GM12872 (cell line): Measurements from ENCODE around the gene PLCG2.

Experiments used
- CTCF ChIP-seq: IDR thresholded peaks from 3 replicates; pipeline ENCODE4 v1.5.1; 2011; ENCODE audit warnings: low read depth, mild to moderate bottlenecking, low read length, moderate library complexity; ENCODE audit not compliant: insufficient read depth

PLCG2 gene

GRCh38 chr16:81778861-81779535 lies at the start of gene PLCG2:
TSS of gene PLCG2 (plus strand) at chr16:81779291. CDS start at chr16:81785990, 6,699 bp downstream.
- TF ChIP-seq CTCF: no peak

GRCh38 chr16:81729451-81729850 lies 49.6 kb upstream of the PLCG2 start:
- TF ChIP-seq CTCF: peak; percentile 53

- TF ChIP-seq CTCF: peak; percentile 90
These were observed 48.7 kb upstream of the PLCG2 start for GRCh38 chr16:81730090-81731051.

DNA sequence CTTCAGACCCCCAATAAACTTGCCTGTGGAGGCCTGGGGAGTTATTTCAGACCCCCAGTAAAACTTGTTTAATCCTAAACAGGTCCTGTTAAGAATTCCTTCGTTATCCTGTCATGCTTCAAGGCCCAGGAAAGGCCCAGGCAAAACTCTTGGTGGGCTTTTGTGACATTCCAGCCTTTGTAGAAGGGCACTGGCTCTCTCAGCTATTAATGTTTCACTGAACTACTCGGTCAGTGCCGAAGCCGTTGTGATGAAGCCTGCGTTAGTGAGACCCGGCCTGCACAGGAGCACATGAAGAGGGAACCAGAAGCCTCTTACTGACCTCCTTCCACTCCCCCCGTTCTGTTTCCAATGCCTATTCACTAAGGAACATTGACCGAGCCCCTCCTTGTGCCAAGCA lies 47.4 kb upstream of the PLCG2 start:
- no peak for TF ChIP-seq CTCF

- no peak for TF ChIP-seq CTCF
These were observed 46.4 kb upstream of the PLCG2 start for GRCh38 chr16:81732699-81733098.

- no peak for TF ChIP-seq CTCF
These were observed 45.8 kb upstream of the PLCG2 start for GRCh38 chr16:81733295-81733694.

DNA sequence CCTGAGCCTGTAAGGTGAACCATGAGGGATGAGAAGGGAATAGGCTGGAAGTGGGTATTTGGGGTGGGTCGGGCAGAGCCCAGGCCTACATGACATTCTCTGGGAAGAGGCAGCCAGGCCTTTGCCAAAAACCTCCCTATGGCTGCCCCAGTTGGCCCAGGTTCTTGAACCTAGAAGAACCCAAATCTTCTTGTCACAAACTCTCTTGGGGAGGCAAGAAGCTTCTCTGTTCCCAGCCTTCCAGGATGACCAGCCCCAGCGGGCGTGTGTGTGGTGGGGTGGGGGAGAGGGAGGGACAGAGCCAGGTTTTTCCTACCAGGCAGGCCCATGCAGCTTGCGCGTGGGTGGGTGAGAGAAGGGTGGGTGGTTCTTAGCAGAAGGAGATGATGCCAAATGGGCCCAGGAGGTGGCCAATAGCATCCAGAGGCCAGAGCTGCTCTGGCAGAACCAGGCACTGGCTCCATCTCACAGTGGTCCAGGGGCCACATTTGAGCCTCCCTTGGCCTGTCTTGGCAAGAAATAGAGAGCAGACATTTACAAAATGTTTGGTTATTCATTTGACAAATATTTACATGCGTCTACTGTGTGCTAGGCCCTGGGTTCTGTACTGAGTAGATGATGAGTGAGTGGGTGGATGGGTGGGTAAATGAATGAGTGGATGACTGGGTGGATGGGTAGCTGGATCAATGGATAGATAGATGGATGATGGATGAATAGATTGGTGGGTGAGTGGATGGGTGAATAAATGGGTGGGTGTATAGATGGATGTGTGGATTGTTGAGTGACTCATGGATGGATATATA lies 44.3 kb upstream of the PLCG2 start:
- TF ChIP-seq CTCF: no peak
